Heart left ventricle (tissue), 16 donors: ENCODE measurements around the gene DOK5. TPM values are rescaled to one million over a fixed set of nuclear protein-coding genes. Genes with fewer than 3 reads are reported as not detected.

Experiments used
- ATAC-seq, 4 donors: fragments of 200-7000 bp; cut with Tn5 transposase; one replicate each; pipeline ENCODE4 v1.9.1; 2020 to 2022; ENCODE audit warnings: moderate library complexity in 4 of 4, mild to moderate bottlenecking in 3 of 4, moderate number of reproducible peaks in 1 of 4
- DNase-seq, 5 donors: peaks; one replicate each; pipeline ENCODE4 v3.0.0-alpha.2; 2020
- H3K27ac ChIP-seq, 12 donors: fragments of 200-600 bp; sonication (generic) in 4 of 12; one replicate each; pipeline versions ENCODE4 v1.5.0 to v1.8.0; 2016 to 2022; ENCODE audit warnings: mild to moderate bottlenecking in 2 of 12
- H3K27me3 ChIP-seq, 9 donors: fragments of 200-600 bp; sonication (generic) in 2 of 9; one replicate each; pipeline versions ENCODE4 v1.5.1 to v1.8.0; 2016 to 2022; ENCODE audit warnings: mild to moderate bottlenecking in 3 of 9
- H3K36me3 ChIP-seq, 9 donors: fragments of 200-600 bp; sonication (generic) in 2 of 9; one replicate each; pipeline versions ENCODE4 v1.5.0 to v1.8.0; 2018 to 2022; ENCODE audit warnings: mild to moderate bottlenecking in 2 of 9
- H3K4me1 ChIP-seq, 12 donors: fragments of 200-600 bp; sonication (generic) in 4 of 12; one replicate each; pipeline versions ENCODE4 v1.5.0 to v1.8.0; 2016 to 2022; ENCODE audit warnings: mild to moderate bottlenecking in 3 of 12
- H3K4me3 ChIP-seq, 12 donors: fragments of 200-600 bp; sonication (generic) in 4 of 12; one replicate each; pipeline versions ENCODE4 v1.5.0 to v1.8.0; 2017 to 2022; ENCODE audit warnings: mild to moderate bottlenecking in 9 of 12, moderate library complexity in 4 of 12
- H3K9me3 ChIP-seq, 12 donors: fragments of 200-600 bp; sonication (generic) in 4 of 12; one replicate each; pipeline versions ENCODE4 v1.5.0 to v1.8.0; 2016 to 2022; ENCODE audit warnings: mild to moderate bottlenecking in 1 of 12
- CTCF ChIP-seq, 12 donors: fragments of 200-600 bp; sonication (generic) in 4 of 12; IDR thresholded peaks; one replicate each; pipeline versions ENCODE4 v1.5.0 to v1.8.0; 2018 to 2022; ENCODE audit warnings: antibody characterized with exemption in 12 of 12, mild to moderate bottlenecking in 5 of 12
- POLR2A ChIP-seq, 2 donors: fragments of 450-650 bp; IDR thresholded peaks; one replicate each; pipeline ENCODE4 v1.6.1; 2017; ENCODE audit warnings: antibody characterized with exemption in 2 of 2, mild to moderate bottlenecking in 2 of 2, moderate library complexity in 2 of 2
- WGBS, 4 donors: extraction: QIAGEN DNeasy Blood & Tissue Kit in 2 of 4; methylation state at CpG; one replicate each; pipeline versions ENCODE4 v1.1.5 to v1.1.7; 2013 to 2018; 5-methylcytosine and 5-hydroxymethylcytosine counted together
- intact Hi-C, 10 donors: fragments of 100-400 bp; cut with DNase I; formaldehyde crosslinking; loops; one replicate each; pipeline versions ENCODE4 v1.11.1 to v1.14.2; 2022
- polyA plus RNA-seq, 2 donors: library from polyadenylated mRNA; stranded (reverse); fragments of 200-250 nt; gene quantifications; one replicate each; pipeline ENCODE4 v1.2.3, GENCODE V29; 2013
- total RNA-seq, 9 donors: library from RNA; depleted of rRNA in 2 of 9; stranded (reverse); fragments of >200 nt in 2 of 9; fragmentation: NEBNext Ultra II Directional in 3 of 9; extraction: Animal tissue kit (Norgen Biotek cat#: 25700) in 3 of 9; gene quantifications; one replicate each; pipeline versions ENCODE4 v1.1.0 to v1.2.4, GENCODE V29; 2016 to 2023
- donor health status: ischemic (EF 13 %, LVEDD 7.1; RV severe dilation, severe dysfunction).
- donor health status: healthy with polysubstance abuse.
- donor health status: DM: no; HTN: yes; CAD: no.
- donor health status: DM: no; HTN: no; CAD: no.
- donor health status: ischemic (EF 25% LVEDD 6.9; RV normal size, moderate dysfunction).
- donor health status: ischemic (EF 25% LVEDD 5.7; RV mildly dilated, moderate dysfunction).
- donor health status: healthy.
- donor health status: DM: yes; HTN: yes; CAD: no.
- donor health status: ischemic (EF 35%, LVEDD 5.7; RV mildly dilated, moderate dysfunction).
- donor health status: nonischemic (EF 11% LVEDD 7.7; RV severe dilation, severe dysfunction).
- donor health status: DM: yes; HTN: yes; CAD: no.
- donor health status: PGD.
- donor health status: ischemic (EF 29% LVEDD 5.4; RV normal size, mild dysfunction).
- donor health status: nonischemic (EF 23%, LVEDD 6.1; RV moderate dilation, normal function).

The DOK5 gene
- total and polyA plus RNA-seq, 11 donors, result 3.4 to 23.5 (median 6.4) TPM

GRCh38 chr20:54665812-54666211 lies 190.4 kb downstream of the DOK5 start:
- WGBS, 4 donors, result 84 to 98% (median 89%) methylated on average over 1 of the region's 1 CpG
- Histone ChIP-seq H3K4me3 (no peak overlapping the region), H3K27ac (no peak overlapping the region), H3K27me3 (peaks cover 0 to 14% (median 0%) of the 10 kb centered on the region in 9 donors), H3K9me3 (no peaks in the 10 kb centered on the region), H3K4me1 (peaks cover 0 to 11% (median 0%) of the 10 kb centered on the region in 12 donors), H3K36me3 (no peaks in the 10 kb centered on the region)
- ATAC-seq (no peak), DNase-seq (no peak)
- TF ChIP-seq CTCF (IDR thresholded peaks at IDR 0.05) (no peak), POLR2A (IDR thresholded peaks at IDR 0.05) (no peak)
- intact Hi-C loops, result no loop called here

- Histone ChIP-seq H3K9me3 (no peaks in the 10 kb centered on the region), H3K4me3 (peak overlapping the region in 1 of 12 donors; percentile 14), H3K36me3 (no peaks in the 10 kb centered on the region), H3K27me3 (peaks cover 0 to 12% (median 0%) of the 10 kb centered on the region in 9 donors), H3K4me1 (peaks cover 0 to 9% (median 0%) of the 10 kb centered on the region in 12 donors), H3K27ac (no peak overlapping the region)
- intact Hi-C loops, result no loop called here
- 26 to 40% (median 33%) methylated on average over 12 of the region's 12 CpGs for WGBS, 4 donors
- DNase-seq, result no peak
- ATAC-seq, result peak in 2 of 4 donors; percentile 32 to 59
- no peak for TF ChIP-seq POLR2A (IDR thresholded peaks at IDR 0.05)
- TF ChIP-seq CTCF (IDR thresholded peaks at IDR 0.05), result peak; percentile 44 to 74 (median 62)
These were observed 193.1 kb downstream of the DOK5 start for GRCh38 chr20:54668271-54669039.

- Histone ChIP-seq H3K9me3 (no peaks in the 10 kb centered on the region), H3K4me1 (peaks cover 0 to 7% (median 0%) of the 10 kb centered on the region in 12 donors), H3K27ac (no peak overlapping the region), H3K36me3 (no peaks in the 10 kb centered on the region), H3K27me3 (peaks cover 0 to 10% (median 0%) of the 10 kb centered on the region in 9 donors), H3K4me3 (peak overlapping the region in 1 of 12 donors; percentile 14)
- 56 to 61% (median 58%) methylated on average over 4 of the region's 4 CpGs for WGBS, 4 donors
- no peak for DNase-seq
- no peak for ATAC-seq
- intact Hi-C loops, result no loop called here
- TF ChIP-seq POLR2A (IDR thresholded peaks at IDR 0.05) (no peak), CTCF (IDR thresholded peaks at IDR 0.05) (no peak)
These were observed 193.6 kb downstream of the DOK5 start for GRCh38 chr20:54669040-54669363.

- intact Hi-C loops, result loop anchor here in 1 of 10 donors (10.0 kb wide), 1 partner anchor 1507 kb away; no protein-coding TSS in a partner anchor
- TF ChIP-seq POLR2A (IDR thresholded peaks at IDR 0.05), result no peak
- no peak overlapping the region for H3K4me3 ChIP-seq
- 55 to 74% (median 71%) methylated on average over 1 of the region's 1 CpG for WGBS, 4 donors
- ATAC-seq, result no peak
- H3K9me3 ChIP-seq, result no peaks in the 10 kb centered on the region
- H3K4me1 ChIP-seq, result peaks cover 0 to 3% (median 0%) of the 10 kb centered on the region in 12 donors
- peaks cover 0 to 27% (median 2%) of the 10 kb centered on the region in 9 donors for H3K27me3 ChIP-seq
- DNase-seq, result no peak
- H3K27ac ChIP-seq, result no peak overlapping the region
- H3K36me3 ChIP-seq, result no peaks in the 10 kb centered on the region
These were observed 202.9 kb downstream of the DOK5 start for GRCh38 chr20:54678253-54678652.
